HG03565 (cell line): Measurements from ENCODE around the gene ADORA1.

ENCODE experiments used
- ATAC-seq: cut with Tn5 transposase; IDR thresholded peaks from one replicate; pipeline ENCODE4 v1.9.1; 2021; ENCODE audit warnings: mild to moderate bottlenecking, moderate library complexity; ENCODE audit not compliant: unreplicated experiment

Gene ADORA1

GRCh38 chr1:203093754-203094410 is 33.6 kb upstream of the ADORA1 start:
- no peak for ATAC-seq

GRCh38 chr1:203095061-203095690 is 32.4 kb upstream of the ADORA1 start:
- ATAC-seq, result no peak

GRCh38 chr1:203096566-203096965 is 31.0 kb upstream of the ADORA1 start:
- ATAC-seq, result no peak

- no peak for ATAC-seq
Measured at GRCh38 chr1:203097001-203097400, 30.5 kb upstream of the ADORA1 start.

GRCh38 chr1:203098445-203098844 is 29.1 kb upstream of the ADORA1 start:
- no peak for ATAC-seq

- no peak for ATAC-seq
Measured at GRCh38 chr1:203098914-203099520, 28.5 kb upstream of the ADORA1 start.

GRCh38 chr1:203099805-203100515 is 27.6 kb upstream of the ADORA1 start:
- no peak for ATAC-seq

- ATAC-seq, result no peak
Measured at GRCh38 chr1:203100516-203100869, 27.0 kb upstream of the ADORA1 start.

GRCh38 chr1:203101813-203102634 is 25.5 kb upstream of the ADORA1 start:
- no peak for ATAC-seq

GRCh38 chr1:203103216-203103615 is 24.3 kb upstream of the ADORA1 start:
- ATAC-seq, result no peak

GRCh38 chr1:203103829-203104495 is 23.6 kb upstream of the ADORA1 start:
- no peak for ATAC-seq

GRCh38 chr1:203104789-203105390 is 22.6 kb upstream of the ADORA1 start:
- no peak for ATAC-seq

- no peak for ATAC-seq
Measured at GRCh38 chr1:203112475-203112874, 15.1 kb upstream of the ADORA1 start.

- no peak for ATAC-seq
Measured at GRCh38 chr1:203113308-203113707, 14.2 kb upstream of the ADORA1 start.

- ATAC-seq, result no peak
Measured at GRCh38 chr1:203114202-203114601, 13.3 kb upstream of the ADORA1 start.

GRCh38 chr1:203116091-203116820 is 11.3 kb upstream of the ADORA1 start:
- no peak for ATAC-seq

GRCh38 chr1:203117611-203118575 is 9.6 kb upstream of the ADORA1 start:
- no peak for ATAC-seq
